HG03066 (cell line): ENCODE results near the gene SETD6.

Experiments used
- ATAC-seq: cut with Tn5 transposase; IDR thresholded peaks from one replicate; pipeline ENCODE4 v1.9.1; 2021; ENCODE audit warnings: low read depth; ENCODE audit not compliant: unreplicated experiment

SETD6 gene

GRCh38 chr16:58507195-58507962, 7.9 kb upstream of the SETD6 start:
- no peak for ATAC-seq

- ATAC-seq, result no peak
These were observed 7.2 kb upstream of the SETD6 start for GRCh38 chr16:58507963-58508670.

GRCh38 chr16:58508671-58509251, 6.6 kb upstream of the SETD6 start:
- no peak for ATAC-seq

GRCh38 chr16:58509256-58510096, 5.8 kb upstream of the SETD6 start:
- ATAC-seq, result no peak

GRCh38 chr16:58510097-58510775, 5.1 kb upstream of the SETD6 start:
- ATAC-seq, result no peak

GRCh38 chr16:58510776-58511628, 4.3 kb upstream of the SETD6 start:
- ATAC-seq, result no peak

GRCh38 chr16:58511933-58512815, 3.1 kb upstream of the SETD6 start:
- ATAC-seq, result no peak

- no peak for ATAC-seq
These were observed 1.4 kb upstream of the SETD6 start for GRCh38 chr16:58513874-58514273.

GRCh38 chr16:58515871-58516767, 802 bp downstream of the SETD6 start:
- peak; percentile 50 for ATAC-seq

GRCh38 chr16:58516768-58517107, 1.4 kb downstream of the SETD6 start:
- no peak for ATAC-seq

- ATAC-seq, result peak; percentile 32
These were observed 3.0 kb downstream of the SETD6 start for GRCh38 chr16:58518083-58518979.

- ATAC-seq, result no peak
These were observed 3.7 kb downstream of the SETD6 start for GRCh38 chr16:58518980-58519368.

- no peak for ATAC-seq
These were observed 4.4 kb downstream of the SETD6 start for GRCh38 chr16:58519707-58520106.

- ATAC-seq, result no peak
These were observed 14.9 kb downstream of the SETD6 start for GRCh38 chr16:58530179-58530578.

- no peak for ATAC-seq
These were observed 17.1 kb downstream of the SETD6 start for GRCh38 chr16:58532414-58532813.

- no peak for ATAC-seq
These were observed 18.6 kb downstream of the SETD6 start for GRCh38 chr16:58533751-58534470.
